ENCODE data around the gene TEX38. TPM values are rescaled to one million over a fixed set of nuclear protein-coding genes. Genes with fewer than 3 reads are reported as not detected.

Gene TEX38
- total RNA-seq, 1 experiment from 2014 or later, result 0.47 TPM

DNA sequence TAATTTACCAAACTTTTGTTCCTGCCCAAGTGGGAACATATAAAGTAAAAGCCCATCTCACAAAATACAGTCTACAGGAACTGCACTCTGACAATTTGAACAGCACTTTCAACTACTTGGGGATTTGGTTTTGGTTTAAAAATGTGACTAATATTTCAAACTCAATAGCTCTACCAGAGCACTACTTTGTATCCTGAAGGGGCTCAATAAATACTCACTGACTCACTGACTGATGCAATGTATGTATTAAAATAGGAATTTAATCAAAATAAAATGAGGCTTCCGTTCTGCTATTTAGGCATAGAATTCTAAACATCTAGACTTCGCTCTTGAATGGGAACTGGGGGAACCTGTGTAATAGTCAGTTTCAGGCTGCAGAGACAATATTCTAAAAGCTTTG, 25.4 kb downstream of the TEX38 start (continued):
- TF ChIP-seq CBX3 (IDR thresholded peaks at IDR 0.05; ENCODE audit: low read depth), result no peak
- no peak for TF ChIP-seq FOSL1 (IDR thresholded peaks at IDR 0.05; ENCODE audit: low read depth)
- TF ChIP-seq EZH2phosphoT487 (IDR thresholded peaks at IDR 0.05; ENCODE audit: borderline replicate concordance), result no peak
- TF ChIP-seq, protein P1, sequence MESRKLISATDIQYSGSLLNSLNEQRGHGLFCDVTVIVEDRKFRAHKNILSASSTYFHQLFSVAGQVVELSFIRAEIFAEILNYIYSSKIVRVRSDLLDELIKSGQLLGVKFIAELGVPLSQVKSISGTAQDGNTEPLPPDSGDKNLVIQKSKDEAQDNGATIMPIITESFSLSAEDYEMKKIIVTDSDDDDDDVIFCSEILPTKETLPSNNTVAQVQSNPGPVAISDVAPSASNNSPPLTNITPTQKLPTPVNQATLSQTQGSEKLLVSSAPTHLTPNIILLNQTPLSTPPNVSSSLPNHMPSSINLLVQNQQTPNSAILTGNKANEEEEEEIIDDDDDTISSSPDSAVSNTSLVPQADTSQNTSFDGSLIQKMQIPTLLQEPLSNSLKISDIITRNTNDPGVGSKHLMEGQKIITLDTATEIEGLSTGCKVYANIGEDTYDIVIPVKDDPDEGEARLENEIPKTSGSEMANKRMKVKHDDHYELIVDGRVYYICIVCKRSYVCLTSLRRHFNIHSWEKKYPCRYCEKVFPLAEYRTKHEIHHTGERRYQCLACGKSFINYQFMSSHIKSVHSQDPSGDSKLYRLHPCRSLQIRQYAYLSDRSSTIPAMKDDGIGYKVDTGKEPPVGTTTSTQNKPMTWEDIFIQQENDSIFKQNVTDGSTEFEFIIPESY (IDR thresholded peaks at IDR 0.05; ENCODE audit: extremely low read depth, insufficient replicate concordance, low read length), result no peak
- no peak for TF ChIP-seq EGR1 (IDR thresholded peaks at IDR 0.05; ENCODE audit: low read depth)

DNA sequence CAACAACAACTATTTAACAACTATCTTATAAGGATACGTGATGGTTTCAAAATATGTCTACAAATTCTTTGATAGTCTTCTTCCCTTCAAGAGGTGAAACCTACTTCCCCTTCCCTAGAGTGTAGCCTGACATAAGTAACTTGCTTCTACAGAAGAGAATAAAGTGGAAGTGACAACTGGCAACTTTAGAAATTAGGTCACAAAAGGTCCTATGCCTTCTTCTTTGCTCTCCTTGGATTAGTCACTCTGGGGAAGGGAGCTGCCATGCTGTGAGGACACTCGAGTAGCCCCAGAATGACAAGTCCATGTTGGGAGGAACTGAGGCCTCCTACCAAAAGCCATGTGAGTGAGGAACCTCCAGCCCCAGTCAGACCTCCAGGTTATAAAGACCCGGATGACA, 28.0 kb downstream of the TEX38 start:
- no peak overlapping the region for H3K4me3 ChIP-seq (replicated peaks in 1 of 2; ENCODE audit: low read depth in 1 of 2, low read length in 2 of 2)
- ChIA-PET CTCF (no interaction called here), RAD21 (ENCODE audit: low non-redundant PET in 1 of 2, low total read pairs in 2 of 2, uncharacterized antibody in 2 of 2, unreplicated experiment in 2 of 2) (no interaction called here), POLR2A (no interaction called here)
- no peaks in the 10 kb centered on the region for H3K4me1 ChIP-seq (ENCODE audit: control insufficient read depth in 1 of 2, insufficient read depth in 2 of 2, low read length in 2 of 2)
- peaks cover 27% of the 10 kb centered on the region; the same call in 1 of the 2 replicates for H3K79me2 ChIP-seq (ENCODE audit: insufficient read depth, low read length)
- no peak for DNase-seq (ENCODE audit: low read depth, low spot score)
- ATAC-seq, result no peak
- H3K27ac ChIP-seq (ENCODE audit: low read depth, low read length), result no peak overlapping the region
- no TSS peak for BruUV-seq (replicated peaks)
- intact Hi-C loops (cut with micrococcal nuclease), result no loop called here
- no peak overlapping the region for H2AFZ ChIP-seq (ENCODE audit: low read depth, low read length, poor library complexity, severe bottlenecking)
- no peak overlapping the region for H3K4me2 ChIP-seq (ENCODE audit: low read length)
- H4K20me1 ChIP-seq (ENCODE audit: insufficient read depth), result no peaks in the 10 kb centered on the region
- H3K36me3 ChIP-seq (ENCODE audit: control insufficient read depth in 1 of 2, insufficient read depth in 2 of 2, low read length in 2 of 2), result peaks cover 7 to 13% of the 10 kb centered on the region in 2 experiments; a peak in 3 of 4 replicates
- no peaks in the 10 kb centered on the region for H3K9me3 ChIP-seq (ENCODE audit: control insufficient read depth in 1 of 2, insufficient read depth in 1 of 2, low read depth in 1 of 2, low read length in 2 of 2)
- TF ChIP-seq FOSL1 (IDR thresholded peaks at IDR 0.05; ENCODE audit: low read depth), result no peak
- TF ChIP-seq CEBPB (IDR thresholded peaks at IDR 0.05; ENCODE audit: low read depth), result no peak
- TF ChIP-seq ELF1 (IDR thresholded peaks at IDR 0.05; ENCODE audit: borderline replicate concordance, low read depth), result no peak
- no peaks in the 10 kb centered on the region for H3K9me2 ChIP-seq (ENCODE audit: insufficient read depth)
- no peak overlapping the region for H3K9ac ChIP-seq (ENCODE audit: low read length)
- H3K27me3 ChIP-seq (ENCODE audit: insufficient read depth, low read length), result no peaks in the 10 kb centered on the region
